ENCODE data around the gene PCP2. TPM values are rescaled to one million over a fixed set of nuclear protein-coding genes. Genes with fewer than 3 reads are reported as not detected.

Gene PCP2
- total RNA-seq, 1 donor from 2014 or later: not detected

DNA sequence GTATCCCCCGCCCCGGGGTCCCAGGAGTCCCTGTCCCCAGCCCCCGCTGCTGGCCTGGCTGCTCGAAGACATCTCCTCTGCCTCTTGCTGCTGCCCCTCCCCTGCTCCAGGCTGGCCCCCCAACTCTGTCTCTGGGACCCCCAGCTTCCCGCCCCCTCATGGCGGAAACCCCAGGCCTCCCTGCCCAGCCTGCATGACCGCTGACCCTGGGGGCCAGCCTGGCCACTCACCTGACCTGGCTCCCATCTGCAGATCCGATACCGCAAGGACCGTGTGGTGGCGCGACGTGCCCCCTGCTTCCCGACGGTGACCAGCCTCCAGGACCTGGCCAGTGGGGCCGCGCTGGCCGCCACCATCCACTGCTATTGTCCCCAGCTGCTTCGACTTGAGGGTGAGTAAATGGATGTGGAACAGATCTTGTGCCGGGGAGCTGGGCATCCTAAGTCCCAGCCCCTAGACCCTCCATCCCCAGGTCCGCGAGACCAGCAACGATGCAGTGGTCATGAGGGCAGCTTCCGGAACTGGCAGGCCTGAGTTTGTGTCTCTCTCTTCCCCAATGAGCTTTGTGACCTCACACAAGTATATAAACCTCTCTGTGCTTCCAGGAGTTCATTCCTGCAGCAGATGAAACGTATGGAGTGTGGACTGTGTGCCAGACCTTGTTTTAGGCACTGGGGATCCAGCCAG is 25.5 kb downstream of the PCP2 start:
- Histone ChIP-seq H3K36me3 (ENCODE audit: control insufficient read depth, insufficient read depth, low read length) (no peaks in the 10 kb centered on the region), H3K27me3 (ENCODE audit: control insufficient read depth, insufficient read depth, low read length) (no peaks in the 10 kb centered on the region), H3K4me3 (ENCODE audit: low read depth, low read length) (no peak overlapping the region)
- no peak for DNase-seq (ENCODE audit: low read depth)
- no peak for TF ChIP-seq CTCF (IDR thresholded peaks at IDR 0.05; ENCODE audit: insufficient read depth, low read length, poor library complexity, severe bottlenecking)

- no peak for DNase-seq (ENCODE audit: low read depth)
- no peaks in the 10 kb centered on the region for H3K27me3 ChIP-seq (ENCODE audit: control insufficient read depth, insufficient read depth, low read length)
- no peak for TF ChIP-seq CTCF (IDR thresholded peaks at IDR 0.05; ENCODE audit: insufficient read depth, low read length, poor library complexity, severe bottlenecking)
- H3K36me3 ChIP-seq (ENCODE audit: control insufficient read depth, insufficient read depth, low read length): no peaks in the 10 kb centered on the region
- H3K4me3 ChIP-seq (ENCODE audit: low read depth, low read length): no peak overlapping the region
Measured at GRCh38 chr19:7607212-7607873, 26.2 kb downstream of the PCP2 start.

GRCh38 chr19:7606289-7606688 is 27.2 kb downstream of the PCP2 start:
- H3K27me3 ChIP-seq (ENCODE audit: control insufficient read depth, insufficient read depth, low read length): no peaks in the 10 kb centered on the region
- TF ChIP-seq CTCF (IDR thresholded peaks at IDR 0.05; ENCODE audit: insufficient read depth, low read length, poor library complexity, severe bottlenecking): no peak
- H3K4me3 ChIP-seq (ENCODE audit: low read depth, low read length): no peak overlapping the region
- no peaks in the 10 kb centered on the region for H3K36me3 ChIP-seq (ENCODE audit: control insufficient read depth, insufficient read depth, low read length)
- DNase-seq (ENCODE audit: low read depth): no peak

- DNase-seq (ENCODE audit: low read depth): no peak
- no peak for TF ChIP-seq CTCF (IDR thresholded peaks at IDR 0.05; ENCODE audit: insufficient read depth, low read length, poor library complexity, severe bottlenecking)
- no peaks in the 10 kb centered on the region for H3K36me3 ChIP-seq (ENCODE audit: control insufficient read depth, insufficient read depth, low read length)
- H3K4me3 ChIP-seq (ENCODE audit: low read depth, low read length): no peak overlapping the region
- H3K27me3 ChIP-seq (ENCODE audit: control insufficient read depth, insufficient read depth, low read length): no peaks in the 10 kb centered on the region
Measured at GRCh38 chr19:7605490-7606222, 27.9 kb downstream of the PCP2 start.

- H3K27me3 ChIP-seq (ENCODE audit: control insufficient read depth, insufficient read depth, low read length): no peaks in the 10 kb centered on the region
- no peak for DNase-seq (ENCODE audit: low read depth)
- no peaks in the 10 kb centered on the region for H3K36me3 ChIP-seq (ENCODE audit: control insufficient read depth, insufficient read depth, low read length)
- no peak for TF ChIP-seq CTCF (IDR thresholded peaks at IDR 0.05; ENCODE audit: insufficient read depth, low read length, poor library complexity, severe bottlenecking)
- no peak overlapping the region for H3K4me3 ChIP-seq (ENCODE audit: low read depth, low read length)
Measured at GRCh38 chr19:7603919-7604318, 29.6 kb downstream of the PCP2 start.
